OCI-LY7 (cell line): ENCODE results near the gene HOXA3.

Source experiments
- CTCF ChIP-seq: fragments of 200-600 bp; sonication (generic); conservative IDR thresholded peaks from 2 replicates; pipeline ENCODE4 v1.5.1; 2014; ENCODE audit warnings: mild to moderate bottlenecking, antibody characterized with exemption, low read length, moderate library complexity, mixed read lengths
- EZH2phosphoT487 ChIP-seq: fragments of 200-600 bp; sonication (generic); IDR thresholded peaks from 2 replicates; pipeline ENCODE4 v1.6.1; 2018; ENCODE audit warnings: low read depth, borderline replicate concordance, mild to moderate bottlenecking, mixed run types, antibody characterized with exemption, low read length, moderate library complexity, mixed read lengths

- TF ChIP-seq CTCF = no peak
- TF ChIP-seq EZH2phosphoT487 = no peak
These were observed 42.0 kb downstream of the HOXA3 start for GRCh38 chr7:27110186-27111031.
